Testis (tissue), 2 donors: ENCODE results near the gene OSTN.

ENCODE experiments used
- POLR2A ChIP-seq: fragments of 450-650 bp; IDR thresholded peaks from one replicate; pipeline ENCODE4 v1.6.1; 2017; ENCODE audit warnings: antibody characterized with exemption, mild to moderate bottlenecking, moderate library complexity
- TF ChIP-seq, protein P1 (sequence below), 3 experiments: fragments of 450-650 bp in 2 of 3; fragments of 200-600 bp in 1 of 3; sonication (generic) in 1 of 3; IDR thresholded peaks; one replicate each; pipeline ENCODE4 v1.5.1; 2016 to 2019; ENCODE audit warnings: antibody characterized with exemption in 3 of 3, mild to moderate bottlenecking in 2 of 3, moderate library complexity in 1 of 3

DNA sequence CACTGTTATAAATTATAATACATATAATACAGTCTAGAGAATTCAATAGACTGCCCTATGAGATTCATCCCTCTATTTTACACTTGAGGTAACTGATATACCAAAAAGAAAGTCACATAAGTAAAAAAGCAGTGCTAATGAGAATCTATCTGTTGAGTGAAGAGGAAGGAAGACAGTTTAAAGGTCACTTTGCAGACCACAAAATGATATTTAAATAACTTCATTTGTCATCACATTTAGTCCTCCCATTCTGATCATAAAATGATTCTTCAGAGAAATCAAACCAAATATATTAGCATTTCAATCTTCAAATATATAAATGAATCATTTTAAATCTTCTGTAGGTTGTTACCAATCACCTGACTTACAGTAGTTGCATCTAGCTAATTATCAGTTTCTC, 69.7 kb downstream of the OSTN start:
- TF ChIP-seq, protein P1, sequence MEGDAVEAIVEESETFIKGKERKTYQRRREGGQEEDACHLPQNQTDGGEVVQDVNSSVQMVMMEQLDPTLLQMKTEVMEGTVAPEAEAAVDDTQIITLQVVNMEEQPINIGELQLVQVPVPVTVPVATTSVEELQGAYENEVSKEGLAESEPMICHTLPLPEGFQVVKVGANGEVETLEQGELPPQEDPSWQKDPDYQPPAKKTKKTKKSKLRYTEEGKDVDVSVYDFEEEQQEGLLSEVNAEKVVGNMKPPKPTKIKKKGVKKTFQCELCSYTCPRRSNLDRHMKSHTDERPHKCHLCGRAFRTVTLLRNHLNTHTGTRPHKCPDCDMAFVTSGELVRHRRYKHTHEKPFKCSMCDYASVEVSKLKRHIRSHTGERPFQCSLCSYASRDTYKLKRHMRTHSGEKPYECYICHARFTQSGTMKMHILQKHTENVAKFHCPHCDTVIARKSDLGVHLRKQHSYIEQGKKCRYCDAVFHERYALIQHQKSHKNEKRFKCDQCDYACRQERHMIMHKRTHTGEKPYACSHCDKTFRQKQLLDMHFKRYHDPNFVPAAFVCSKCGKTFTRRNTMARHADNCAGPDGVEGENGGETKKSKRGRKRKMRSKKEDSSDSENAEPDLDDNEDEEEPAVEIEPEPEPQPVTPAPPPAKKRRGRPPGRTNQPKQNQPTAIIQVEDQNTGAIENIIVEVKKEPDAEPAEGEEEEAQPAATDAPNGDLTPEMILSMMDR (IDR thresholded peaks at IDR 0.05) = no peak
- TF ChIP-seq POLR2A = no peak
